ENCODE results near the gene DTNBP1.

DNA sequence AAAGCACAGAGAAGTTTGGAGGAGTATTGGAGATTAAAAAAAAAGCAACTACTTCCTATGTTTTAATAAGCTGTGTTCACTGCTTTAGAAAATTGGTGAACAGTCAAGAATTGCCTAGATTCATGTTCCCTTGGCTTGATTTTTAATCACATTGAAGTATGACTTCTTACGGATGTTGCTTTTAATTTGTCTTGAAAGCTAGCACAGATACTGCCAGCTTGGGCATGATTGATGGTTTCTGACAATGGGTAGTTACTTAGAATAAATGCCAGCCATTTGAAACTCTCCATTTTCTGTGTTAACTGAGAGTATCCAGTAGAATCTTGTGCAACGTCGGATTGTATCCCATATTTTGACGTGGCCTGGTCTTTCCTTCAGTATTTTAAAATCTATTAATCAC is 178.0 kb downstream of the DTNBP1 start:
- TF ChIP-seq, protein P1, sequence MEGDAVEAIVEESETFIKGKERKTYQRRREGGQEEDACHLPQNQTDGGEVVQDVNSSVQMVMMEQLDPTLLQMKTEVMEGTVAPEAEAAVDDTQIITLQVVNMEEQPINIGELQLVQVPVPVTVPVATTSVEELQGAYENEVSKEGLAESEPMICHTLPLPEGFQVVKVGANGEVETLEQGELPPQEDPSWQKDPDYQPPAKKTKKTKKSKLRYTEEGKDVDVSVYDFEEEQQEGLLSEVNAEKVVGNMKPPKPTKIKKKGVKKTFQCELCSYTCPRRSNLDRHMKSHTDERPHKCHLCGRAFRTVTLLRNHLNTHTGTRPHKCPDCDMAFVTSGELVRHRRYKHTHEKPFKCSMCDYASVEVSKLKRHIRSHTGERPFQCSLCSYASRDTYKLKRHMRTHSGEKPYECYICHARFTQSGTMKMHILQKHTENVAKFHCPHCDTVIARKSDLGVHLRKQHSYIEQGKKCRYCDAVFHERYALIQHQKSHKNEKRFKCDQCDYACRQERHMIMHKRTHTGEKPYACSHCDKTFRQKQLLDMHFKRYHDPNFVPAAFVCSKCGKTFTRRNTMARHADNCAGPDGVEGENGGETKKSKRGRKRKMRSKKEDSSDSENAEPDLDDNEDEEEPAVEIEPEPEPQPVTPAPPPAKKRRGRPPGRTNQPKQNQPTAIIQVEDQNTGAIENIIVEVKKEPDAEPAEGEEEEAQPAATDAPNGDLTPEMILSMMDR (IDR thresholded peaks at IDR 0.05) = no peak
- no peak for TF ChIP-seq POLR2A (IDR thresholded peaks at IDR 0.05)

All from Peyer's patch (tissue), 4 donors.